H9 (cell line): ENCODE measurements around the gene RALA. TPM values are rescaled to one million over a fixed set of nuclear protein-coding genes. Genes with fewer than 3 reads are reported as not detected.

Experiments
- DNase-seq: peaks from one replicate; pipeline ENCODE4 v3.0.0-alpha.2; 2017
- H2AFZ ChIP-seq: one replicate; pipeline ENCODE4 v1.6.1; 2013; ENCODE audit warnings: mild to moderate bottlenecking, low read length, control low read depth, moderate library complexity
- H2AK5ac ChIP-seq: 2 replicates; pipeline ENCODE4 v1.6.1; 2013; ENCODE audit warnings: low read length, control low read depth, mixed read lengths; ENCODE audit not compliant: insufficient read length
- H2BK120ac ChIP-seq: one replicate; pipeline ENCODE4 v1.6.1; 2013; ENCODE audit warnings: low read depth, mild to moderate bottlenecking, low read length, control low read depth, inconsistent platforms; ENCODE audit not compliant: poor library complexity, severe bottlenecking
- H2BK12ac ChIP-seq: 2 replicates; pipeline ENCODE4 v1.6.1; 2013; ENCODE audit warnings: low read length, control low read depth, mixed read lengths, low read depth; ENCODE audit not compliant: insufficient read length
- H2BK15ac ChIP-seq: 2 replicates; pipeline ENCODE4 v1.6.1; 2013; ENCODE audit warnings: low read depth, low read length, control low read depth
- H2BK20ac ChIP-seq: one replicate; pipeline ENCODE4 v1.6.1; 2013; ENCODE audit warnings: low read depth, mild to moderate bottlenecking, low read length, control low read depth, inconsistent platforms; ENCODE audit not compliant: poor library complexity, severe bottlenecking
- H2BK5ac ChIP-seq: 2 replicates; pipeline ENCODE4 v1.6.1; 2013; ENCODE audit warnings: low read length, control low read depth, mixed read lengths; ENCODE audit not compliant: insufficient read length
- H3K14ac ChIP-seq: 2 replicates; pipeline ENCODE4 v1.6.1; 2013; ENCODE audit warnings: low read length, control low read depth; ENCODE audit not compliant: insufficient read depth
- H3K18ac ChIP-seq: 2 replicates; pipeline ENCODE4 v1.6.1; 2013; ENCODE audit warnings: low read depth, mild to moderate bottlenecking, mixed read lengths, low read length, control low read depth; ENCODE audit not compliant: insufficient read length
- H3K23ac ChIP-seq: 2 replicates; pipeline ENCODE4 v1.6.1; 2013; ENCODE audit warnings: low read length, control low read depth, mixed read lengths, low read depth; ENCODE audit not compliant: insufficient read length
- H3K23me2 ChIP-seq: 2 replicates; pipeline ENCODE4 v1.6.1; 2013; ENCODE audit warnings: low read depth, mild to moderate bottlenecking, mixed read lengths, low read length, control low read depth; ENCODE audit not compliant: insufficient read length, poor library complexity, severe bottlenecking
- H3K27ac ChIP-seq: 2 replicates; pipeline ENCODE4 v1.5.1; 2013; ENCODE audit warnings: low read length, control low read depth, mixed read lengths, low read depth; ENCODE audit not compliant: insufficient read length
- H3K27me3 ChIP-seq: 2 replicates; pipeline ENCODE4 v1.6.1; 2013; ENCODE audit warnings: low read length, control low read depth, inconsistent platforms; ENCODE audit not compliant: insufficient read depth
- H3K4ac ChIP-seq: 2 replicates; pipeline ENCODE4 v1.6.1; 2013; ENCODE audit warnings: low read depth, mild to moderate bottlenecking, control low read depth, inconsistent platforms, low read length, moderate library complexity
- H3K4me1 ChIP-seq: 2 replicates; pipeline ENCODE4 v1.6.1; 2013; ENCODE audit warnings: low read length, control low read depth, inconsistent platforms; ENCODE audit not compliant: insufficient read depth
- H3K4me2 ChIP-seq: 2 replicates; pipeline ENCODE4 v1.6.1; 2013; ENCODE audit warnings: low read length, control low read depth, mixed read lengths; ENCODE audit not compliant: insufficient read length, insufficient read depth
- H3K56ac ChIP-seq: 2 replicates; pipeline ENCODE4 v1.6.1; 2013; ENCODE audit warnings: low read depth, mild to moderate bottlenecking, mixed read lengths, low read length, control low read depth; ENCODE audit not compliant: insufficient read length
- H3K79me1 ChIP-seq: 2 replicates; pipeline ENCODE4 v1.6.1; 2013; ENCODE audit warnings: low read depth, mild to moderate bottlenecking, moderate library complexity, low read length, control low read depth, inconsistent platforms; ENCODE audit not compliant: insufficient read depth, poor library complexity, severe bottlenecking
- H3K79me2 ChIP-seq: 2 replicates; pipeline ENCODE4 v1.6.1; 2013; ENCODE audit warnings: low read length, control low read depth, inconsistent platforms; ENCODE audit not compliant: insufficient read depth
- H3K9ac ChIP-seq: 2 replicates; pipeline ENCODE4 v1.6.1; 2013; ENCODE audit warnings: low read length, control low read depth, mixed read lengths; ENCODE audit not compliant: insufficient read length; ENCODE audit errors: extremely low read depth
- H3K9me3 ChIP-seq: one replicate; pipeline ENCODE4 v1.6.1; 2013; ENCODE audit warnings: low read depth, low read length, inconsistent platforms; ENCODE audit not compliant: control insufficient read depth
- H3T11ph ChIP-seq: one replicate; pipeline ENCODE4 v1.6.1; 2013; ENCODE audit warnings: mild to moderate bottlenecking, low read length, control low read depth, inconsistent platforms
- H4K20me1 ChIP-seq: one replicate; pipeline ENCODE4 v1.6.1; 2013; ENCODE audit not compliant: control insufficient read depth, insufficient read length, insufficient read depth
- H4K5ac ChIP-seq: 2 replicates; pipeline ENCODE4 v1.6.1; 2013; ENCODE audit warnings: low read depth, mild to moderate bottlenecking, mixed read lengths, low read length, control low read depth; ENCODE audit not compliant: insufficient read length
- H4K8ac ChIP-seq: replicated peaks from 2 replicates; pipeline ENCODE4 v1.6.1; 2013; ENCODE audit warnings: low read length, control low read depth, mixed read lengths, low read depth; ENCODE audit not compliant: insufficient read length
- H4K91ac ChIP-seq: 2 replicates; pipeline ENCODE4 v1.6.1; 2013; ENCODE audit warnings: low read depth, mild to moderate bottlenecking, moderate library complexity, mixed read lengths, low read length, control low read depth; ENCODE audit not compliant: insufficient read length
- H3K27ac Mint-ChIP-seq, 3 experiments: 2 replicates in 2 of 3; 3 replicates in 1 of 3; pipeline ENCODE4 v1.8.0; 2020 to 2021; ENCODE audit warnings: mixed read lengths in 3 of 3, mild to moderate bottlenecking in 1 of 3, moderate library complexity in 1 of 3
- H3K27me3 Mint-ChIP-seq: 2 replicates; pipeline ENCODE4 v1.8.0; 2021; ENCODE audit warnings: low read depth, mild to moderate bottlenecking, moderate library complexity, mixed read lengths
- H3K36me3 Mint-ChIP-seq, 3 experiments: 2 replicates in 2 of 3; 3 replicates in 1 of 3; pipeline ENCODE4 v1.8.0; 2020 to 2021; ENCODE audit warnings: low read depth in 3 of 3, mixed read lengths in 3 of 3; ENCODE audit not compliant: insufficient read depth in 1 of 3
- H3K4me1 Mint-ChIP-seq, 2 experiments: 2 replicates each; pipeline ENCODE4 v1.8.0; 2020; ENCODE audit warnings: mixed read lengths in 2 of 2
- H3K4me3 Mint-ChIP-seq, 2 experiments: 2 replicates in 1 of 2; 3 replicates in 1 of 2; pipeline ENCODE4 v1.8.0; 2020 to 2021; ENCODE audit warnings: mild to moderate bottlenecking in 2 of 2, mixed read lengths in 2 of 2, moderate library complexity in 1 of 2
- H3K9me3 Mint-ChIP-seq, 2 experiments: 2 replicates in 1 of 2; 3 replicates in 1 of 2; pipeline ENCODE4 v1.8.0; 2020; ENCODE audit warnings: mild to moderate bottlenecking in 2 of 2, mixed read lengths in 2 of 2, moderate library complexity in 1 of 2
- CTCF ChIP-seq: fragments of 200-600 bp; sonication (generic); conservative IDR thresholded peaks from 3 replicates; pipeline ENCODE4 v1.8.0; 2021; ENCODE audit warnings: antibody characterized with exemption, mild to moderate bottlenecking
- WGBS: extraction: QIAGEN DNeasy Blood & Tissue Kit; methylation state at CpG from one replicate; pipeline ENCODE4 v1.1.7; 2013; ENCODE audit warnings: missing lambda C conversion rate, low lambda C conversion rate, mixed read lengths; ENCODE audit not compliant: insufficient read length; ENCODE audit errors: extremely low coverage; 5-methylcytosine and 5-hydroxymethylcytosine counted together
- total RNA-seq: library from RNA; stranded (reverse); gene quantifications from 2 replicates; pipeline ENCODE4 v1.2.1, GENCODE V29; 2021

RALA gene
- total RNA-seq, 1 experiment from 2014 or later, result 57.5 TPM

DNA sequence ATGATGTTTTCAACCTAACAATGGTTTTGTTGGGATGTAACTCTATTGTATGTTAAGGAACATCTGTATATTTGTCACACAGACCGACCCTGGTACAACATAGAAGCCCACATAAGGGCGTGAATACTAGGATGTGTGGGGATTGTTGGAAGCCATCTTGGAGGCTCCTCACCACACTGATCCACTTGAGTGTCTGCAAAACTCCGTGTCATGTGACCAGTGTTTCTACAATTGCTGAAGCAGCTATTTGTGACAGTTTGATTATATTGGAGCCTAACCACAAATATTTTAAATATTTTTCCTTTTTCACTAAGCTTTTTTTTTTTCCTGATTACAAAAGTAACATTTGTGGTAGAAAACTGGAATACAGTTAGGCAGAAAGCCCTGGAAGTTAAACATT lies 27.9 kb downstream of the RALA start:
- Histone ChIP-seq H2AK5ac (no peak overlapping the region), H3K9ac (no peak overlapping the region), H3K14ac (no peak overlapping the region), H2BK12ac (no peak overlapping the region), H2AFZ (no peak overlapping the region), H3K4me1 (no peaks in the 10 kb centered on the region), H4K91ac (no peak overlapping the region), H3K56ac (no peak overlapping the region), H3K4me2 (no peak overlapping the region), H3K18ac (no peak overlapping the region), H2BK15ac (no peak overlapping the region), H3K27ac (no peak overlapping the region), H3K27me3 (no peaks in the 10 kb centered on the region), H3K23ac (no peak overlapping the region), H2BK20ac (no peak overlapping the region), H4K20me1 (no peaks in the 10 kb centered on the region), H3K4ac (no peak overlapping the region), H3K79me2 (peaks cover 6% of the 10 kb centered on the region; the same call in 1 of the 2 replicates), H3K9me3 (no peaks in the 10 kb centered on the region), H4K5ac (no peak overlapping the region), H3T11ph (no peak overlapping the region), H3K23me2 (no peaks in the 10 kb centered on the region), H2BK5ac (no peak overlapping the region), H4K8ac (no peak overlapping the region), H2BK120ac (no peak overlapping the region), H3K79me1 (peaks cover 2% of the 10 kb centered on the region)
- Mint-ChIP-seq H3K36me3 (peaks cover 5 to 15% (median 11%) of the 10 kb centered on the region in 3 experiments; a peak in 6 of 7 replicates), H3K27ac (no peak overlapping the region), H3K4me3 (no peak overlapping the region), H3K27me3 (no peaks in the 10 kb centered on the region), H3K9me3 (peaks cover 4 to 10% of the 10 kb centered on the region in 2 experiments; a peak in 3 of 5 replicates), H3K4me1 (no peaks in the 10 kb centered on the region)
- no CpG with 5 or more reads among the region's 3 CpGs for WGBS
- no peak for TF ChIP-seq CTCF
- DNase-seq, result no peak
